ENCODE results near the gene SPARC. TPM values are rescaled to one million over a fixed set of nuclear protein-coding genes. Genes with fewer than 3 reads are reported as not detected.

Gene SPARC
- total RNA-seq, 1 experiment from 2014 or later = 320 TPM

GRCh38 chr5:151700296-151700695 is 13.6 kb upstream of the SPARC start:
- no peak overlapping the region for H3K9ac ChIP-seq (ENCODE audit: extremely low read depth, insufficient read length, low read length)
- H3T11ph ChIP-seq (ENCODE audit: low read length) = no peak overlapping the region
- no peaks in the 10 kb centered on the region for H3K9me3 ChIP-seq (ENCODE audit: control insufficient read depth, low read depth, low read length)
- no peak overlapping the region for H3K56ac ChIP-seq (ENCODE audit: insufficient read length, low read depth, low read length)
- no peaks in the 10 kb centered on the region for H3K9me3 Mint-ChIP-seq
- H2BK20ac ChIP-seq (ENCODE audit: low read depth, low read length, poor library complexity, severe bottlenecking) = no peak overlapping the region
- H3K27me3 Mint-ChIP-seq (ENCODE audit: low read depth) = peaks cover 1% of the 10 kb centered on the region; the same call in 1 of the 2 replicates
- WGBS (ENCODE audit: extremely low coverage, insufficient read length, low lambda C conversion rate) = no CpG with 5 or more reads among the region's 2 CpGs
- H4K5ac ChIP-seq (ENCODE audit: insufficient read length, low read depth, low read length) = no peak overlapping the region
- H3K27me3 ChIP-seq (ENCODE audit: insufficient read depth, low read length) = no peaks in the 10 kb centered on the region; the same call in 1 of the 2 replicates
- H3K27ac ChIP-seq (ENCODE audit: insufficient read length, low read depth, low read length) = no peak overlapping the region
- no peak overlapping the region for H3K27ac Mint-ChIP-seq
- H3K18ac ChIP-seq (ENCODE audit: insufficient read length, low read depth, low read length) = no peak overlapping the region
- TF ChIP-seq, protein P1, sequence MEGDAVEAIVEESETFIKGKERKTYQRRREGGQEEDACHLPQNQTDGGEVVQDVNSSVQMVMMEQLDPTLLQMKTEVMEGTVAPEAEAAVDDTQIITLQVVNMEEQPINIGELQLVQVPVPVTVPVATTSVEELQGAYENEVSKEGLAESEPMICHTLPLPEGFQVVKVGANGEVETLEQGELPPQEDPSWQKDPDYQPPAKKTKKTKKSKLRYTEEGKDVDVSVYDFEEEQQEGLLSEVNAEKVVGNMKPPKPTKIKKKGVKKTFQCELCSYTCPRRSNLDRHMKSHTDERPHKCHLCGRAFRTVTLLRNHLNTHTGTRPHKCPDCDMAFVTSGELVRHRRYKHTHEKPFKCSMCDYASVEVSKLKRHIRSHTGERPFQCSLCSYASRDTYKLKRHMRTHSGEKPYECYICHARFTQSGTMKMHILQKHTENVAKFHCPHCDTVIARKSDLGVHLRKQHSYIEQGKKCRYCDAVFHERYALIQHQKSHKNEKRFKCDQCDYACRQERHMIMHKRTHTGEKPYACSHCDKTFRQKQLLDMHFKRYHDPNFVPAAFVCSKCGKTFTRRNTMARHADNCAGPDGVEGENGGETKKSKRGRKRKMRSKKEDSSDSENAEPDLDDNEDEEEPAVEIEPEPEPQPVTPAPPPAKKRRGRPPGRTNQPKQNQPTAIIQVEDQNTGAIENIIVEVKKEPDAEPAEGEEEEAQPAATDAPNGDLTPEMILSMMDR (conservative IDR thresholded peaks at IDR 0.05) = no peak
- peaks cover 20 to 28% of the 10 kb centered on the region in 2 experiments for H3K4me1 Mint-ChIP-seq
- no peak overlapping the region for H3K4me3 Mint-ChIP-seq
- no peaks in the 10 kb centered on the region for H3K79me1 ChIP-seq (ENCODE audit: insufficient read depth, low read depth, low read length, poor library complexity, severe bottlenecking)
- no peak overlapping the region for H2AFZ ChIP-seq (ENCODE audit: low read length)
- H4K20me1 ChIP-seq (ENCODE audit: control insufficient read depth, insufficient read depth, insufficient read length) = no peaks in the 10 kb centered on the region
- H3K4me1 ChIP-seq (ENCODE audit: insufficient read depth, low read length) = peaks cover 7% of the 10 kb centered on the region; the same call in 1 of the 2 replicates
- H3K4ac ChIP-seq (ENCODE audit: low read depth, low read length) = no peak overlapping the region
- no peak overlapping the region for H3K23ac ChIP-seq (ENCODE audit: insufficient read length, low read depth, low read length)
- no peak overlapping the region for H3K14ac ChIP-seq (ENCODE audit: insufficient read depth, low read length)
- H2AK5ac ChIP-seq (ENCODE audit: insufficient read length, low read length) = no peak overlapping the region
- H2BK15ac ChIP-seq (ENCODE audit: low read depth, low read length) = no peak overlapping the region
- H3K36me3 Mint-ChIP-seq (ENCODE audit: insufficient read depth in 1 of 3, low read depth in 3 of 3) = no peaks in the 10 kb centered on the region
- H3K4me2 ChIP-seq (ENCODE audit: insufficient read depth, insufficient read length, low read length) = no peak overlapping the region
- H4K8ac ChIP-seq (replicated peaks; ENCODE audit: insufficient read length, low read depth, low read length) = no peak overlapping the region
- no peaks in the 10 kb centered on the region for H3K23me2 ChIP-seq (ENCODE audit: insufficient read length, low read depth, low read length, poor library complexity, severe bottlenecking)
- no peak overlapping the region for H2BK120ac ChIP-seq (ENCODE audit: low read depth, low read length, poor library complexity, severe bottlenecking)
- DNase-seq = no peak
- H2BK12ac ChIP-seq (ENCODE audit: insufficient read length, low read depth, low read length) = no peak overlapping the region
- H2BK5ac ChIP-seq (ENCODE audit: insufficient read length, low read length) = no peak overlapping the region
- H4K91ac ChIP-seq (ENCODE audit: insufficient read length, low read depth, low read length) = no peak overlapping the region
- H3K79me2 ChIP-seq (ENCODE audit: insufficient read depth, low read length) = no peaks in the 10 kb centered on the region

Data from H9 (cell line).